ENCODE results near the gene CPA2. TPM values are rescaled to one million over a fixed set of nuclear protein-coding genes. Genes with fewer than 3 reads are reported as not detected.

The CPA2 gene
- total RNA-seq, 1 donor from 2014 or later: 85.0 TPM

- no peaks in the 10 kb centered on the region for H3K27me3 Mint-ChIP-seq
- DNase-seq (ENCODE audit: low spot score, unreplicated experiment): no peak
- peaks cover 36% of the 10 kb centered on the region for H3K4me1 Mint-ChIP-seq (ENCODE audit: low read depth)
- no peak overlapping the region for H3K4me3 Mint-ChIP-seq (ENCODE audit: low read depth)
- no peaks in the 10 kb centered on the region for H3K9me3 Mint-ChIP-seq (ENCODE audit: low read depth)
- TF ChIP-seq, protein P1, sequence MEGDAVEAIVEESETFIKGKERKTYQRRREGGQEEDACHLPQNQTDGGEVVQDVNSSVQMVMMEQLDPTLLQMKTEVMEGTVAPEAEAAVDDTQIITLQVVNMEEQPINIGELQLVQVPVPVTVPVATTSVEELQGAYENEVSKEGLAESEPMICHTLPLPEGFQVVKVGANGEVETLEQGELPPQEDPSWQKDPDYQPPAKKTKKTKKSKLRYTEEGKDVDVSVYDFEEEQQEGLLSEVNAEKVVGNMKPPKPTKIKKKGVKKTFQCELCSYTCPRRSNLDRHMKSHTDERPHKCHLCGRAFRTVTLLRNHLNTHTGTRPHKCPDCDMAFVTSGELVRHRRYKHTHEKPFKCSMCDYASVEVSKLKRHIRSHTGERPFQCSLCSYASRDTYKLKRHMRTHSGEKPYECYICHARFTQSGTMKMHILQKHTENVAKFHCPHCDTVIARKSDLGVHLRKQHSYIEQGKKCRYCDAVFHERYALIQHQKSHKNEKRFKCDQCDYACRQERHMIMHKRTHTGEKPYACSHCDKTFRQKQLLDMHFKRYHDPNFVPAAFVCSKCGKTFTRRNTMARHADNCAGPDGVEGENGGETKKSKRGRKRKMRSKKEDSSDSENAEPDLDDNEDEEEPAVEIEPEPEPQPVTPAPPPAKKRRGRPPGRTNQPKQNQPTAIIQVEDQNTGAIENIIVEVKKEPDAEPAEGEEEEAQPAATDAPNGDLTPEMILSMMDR (IDR thresholded peaks at IDR 0.05; ENCODE audit: unreplicated experiment): no peak
- no peak overlapping the region for H3K27ac Mint-ChIP-seq
- peaks cover 14% of the 10 kb centered on the region for H3K36me3 Mint-ChIP-seq (ENCODE audit: insufficient read depth)
Observed at GRCh38 chr7:130275826-130276297, 9.2 kb downstream of the CPA2 start.

DNA sequence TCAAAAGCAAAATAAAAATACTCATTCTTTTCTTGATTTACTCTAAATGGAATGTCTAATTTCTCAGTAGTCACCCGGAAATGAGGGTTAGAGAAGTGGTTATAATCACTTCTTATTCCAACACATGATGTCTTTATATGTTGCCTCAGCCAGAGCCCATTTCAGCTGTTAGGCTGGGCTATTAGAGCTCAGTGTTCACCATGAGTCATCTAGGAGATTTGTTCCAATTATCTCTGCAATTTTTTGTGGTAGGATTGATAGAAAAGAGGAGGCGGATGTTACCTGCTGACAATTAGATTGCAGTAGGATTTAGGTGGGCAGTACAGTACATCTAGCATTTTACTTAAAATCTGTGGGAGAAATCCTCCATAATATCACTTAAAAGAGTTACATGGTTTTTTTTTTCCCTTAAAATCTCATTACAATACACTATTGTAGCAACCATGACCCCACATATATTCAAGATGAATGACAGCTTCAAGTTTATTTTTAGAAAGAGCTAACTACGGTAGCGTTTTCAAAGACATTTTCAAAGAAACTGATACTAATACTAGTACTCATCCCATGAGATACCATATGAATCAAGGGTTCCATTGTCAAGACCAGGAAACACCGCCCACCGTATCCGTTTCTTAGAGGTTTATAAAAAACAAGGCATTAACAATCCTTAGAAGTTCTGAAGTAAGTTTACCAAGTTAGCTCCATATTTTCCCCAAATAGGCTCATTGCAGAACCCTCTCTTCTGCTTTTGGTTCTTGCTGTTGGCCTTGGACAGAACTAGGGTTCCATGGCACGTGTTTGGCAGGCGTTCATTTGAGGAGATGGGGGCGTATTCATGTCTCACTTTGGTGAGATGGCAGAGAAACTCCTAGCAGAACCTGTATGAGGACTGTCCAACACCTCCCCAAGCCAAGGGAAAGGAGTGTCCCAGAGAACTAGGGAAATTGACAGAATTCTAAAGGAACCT, 10.4 kb downstream of the CPA2 start:
- Mint-ChIP-seq H3K4me3 (ENCODE audit: low read depth) (no peak overlapping the region), H3K27ac (no peak overlapping the region), H3K9me3 (ENCODE audit: low read depth) (no peaks in the 10 kb centered on the region), H3K36me3 (ENCODE audit: insufficient read depth) (peaks cover 16% of the 10 kb centered on the region), H3K4me1 (ENCODE audit: low read depth) (peaks cover 31% of the 10 kb centered on the region), H3K27me3 (no peaks in the 10 kb centered on the region)
- TF ChIP-seq, protein P1 (IDR thresholded peaks at IDR 0.05; ENCODE audit: unreplicated experiment): no peak
- DNase-seq (ENCODE audit: low spot score, unreplicated experiment): no peak

- Mint-ChIP-seq H3K27ac (no peak overlapping the region), H3K27me3 (no peaks in the 10 kb centered on the region), H3K36me3 (ENCODE audit: insufficient read depth) (peaks cover 19% of the 10 kb centered on the region), H3K4me3 (ENCODE audit: low read depth) (no peak overlapping the region), H3K4me1 (ENCODE audit: low read depth) (peaks cover 23% of the 10 kb centered on the region), H3K9me3 (ENCODE audit: low read depth) (no peaks in the 10 kb centered on the region)
- DNase-seq (ENCODE audit: low spot score, unreplicated experiment): no peak
- TF ChIP-seq, protein P1 (IDR thresholded peaks at IDR 0.05; ENCODE audit: unreplicated experiment): peak; percentile 59
Observed at GRCh38 chr7:130277763-130278643, 11.3 kb downstream of the CPA2 start.

- Mint-ChIP-seq H3K27ac (no peak overlapping the region), H3K4me1 (ENCODE audit: low read depth) (peaks cover 19% of the 10 kb centered on the region), H3K27me3 (no peaks in the 10 kb centered on the region), H3K4me3 (ENCODE audit: low read depth) (no peak overlapping the region), H3K9me3 (ENCODE audit: low read depth) (peaks cover 1% of the 10 kb centered on the region), H3K36me3 (ENCODE audit: insufficient read depth) (peaks cover 22% of the 10 kb centered on the region)
- TF ChIP-seq, protein P1 (IDR thresholded peaks at IDR 0.05; ENCODE audit: unreplicated experiment): no peak
- no peak for DNase-seq (ENCODE audit: low spot score, unreplicated experiment)
Observed at GRCh38 chr7:130278860-130279259, 12.2 kb downstream of the CPA2 start.

- Mint-ChIP-seq H3K27ac (no peak overlapping the region), H3K36me3 (ENCODE audit: insufficient read depth) (peaks cover 27% of the 10 kb centered on the region), H3K27me3 (no peaks in the 10 kb centered on the region), H3K4me1 (ENCODE audit: low read depth) (peaks cover 20% of the 10 kb centered on the region), H3K9me3 (ENCODE audit: low read depth) (peaks cover 5% of the 10 kb centered on the region), H3K4me3 (ENCODE audit: low read depth) (no peak overlapping the region)
- TF ChIP-seq, protein P1 (IDR thresholded peaks at IDR 0.05; ENCODE audit: unreplicated experiment): no peak
- DNase-seq (ENCODE audit: low spot score, unreplicated experiment): no peak
Observed at GRCh38 chr7:130279286-130279685, 12.6 kb downstream of the CPA2 start.

Data from progenitor cell of endocrine pancreas (in vitro differentiated cells).